GM12875 (cell line): ENCODE measurements around the gene ACAP3.

Experiments
- H3K4me3 ChIP-seq: one replicate; pipeline ENCODE4 v1.5.1; 2011; ENCODE audit warnings: low read depth, low read length, control low read depth
- TF ChIP-seq, protein P1 (sequence below): IDR thresholded peaks from 2 replicates; pipeline ENCODE4 v1.5.1; 2011; ENCODE audit warnings: low read depth, mild to moderate bottlenecking, control low read depth, inconsistent platforms, low read length, moderate library complexity, borderline replicate concordance; ENCODE audit not compliant: insufficient read depth

Gene ACAP3

DNA sequence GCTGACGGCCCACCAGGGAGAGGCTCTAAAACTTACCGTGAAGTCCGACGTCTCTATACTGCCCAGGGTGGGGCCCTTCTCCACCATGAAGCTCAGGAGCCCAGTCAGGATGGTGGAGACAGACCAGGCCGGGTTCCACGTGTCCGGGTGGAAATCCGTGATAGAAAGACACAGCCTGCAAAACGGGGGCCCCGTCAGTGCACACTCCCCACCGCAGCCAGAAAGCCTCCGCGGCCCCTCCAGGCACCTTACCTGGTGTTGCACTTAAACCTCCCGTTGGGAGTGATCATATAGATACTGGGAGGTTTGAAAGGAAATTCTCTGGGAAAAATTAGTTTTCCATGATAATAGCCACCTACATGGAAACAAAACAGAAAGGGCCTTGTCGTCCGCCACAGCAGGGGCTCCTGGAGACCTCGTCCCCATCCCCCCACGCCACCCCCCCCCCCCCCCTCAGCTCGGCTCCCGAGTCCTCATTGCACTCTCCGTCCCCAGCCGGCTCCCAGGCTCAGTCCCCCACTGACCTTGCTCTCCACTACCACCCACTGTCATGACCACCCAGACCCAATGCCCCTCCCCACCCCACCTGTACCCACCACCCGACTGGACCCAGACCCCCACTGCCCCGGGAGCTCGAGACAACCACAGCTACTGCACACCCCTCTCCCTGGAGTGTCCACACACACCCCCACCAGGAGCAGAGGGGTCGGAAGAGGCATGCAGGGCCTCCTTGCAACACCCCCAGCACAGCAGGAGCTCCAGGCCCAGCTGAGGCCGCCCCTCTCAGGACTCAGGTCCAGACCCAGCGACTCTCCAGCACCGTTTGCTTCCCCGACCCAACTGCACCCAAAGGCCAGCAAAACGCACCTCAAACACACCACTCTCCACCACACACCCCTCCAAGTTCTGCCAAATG is 50.5 kb downstream of the ACAP3 start:
- TF ChIP-seq, protein P1, sequence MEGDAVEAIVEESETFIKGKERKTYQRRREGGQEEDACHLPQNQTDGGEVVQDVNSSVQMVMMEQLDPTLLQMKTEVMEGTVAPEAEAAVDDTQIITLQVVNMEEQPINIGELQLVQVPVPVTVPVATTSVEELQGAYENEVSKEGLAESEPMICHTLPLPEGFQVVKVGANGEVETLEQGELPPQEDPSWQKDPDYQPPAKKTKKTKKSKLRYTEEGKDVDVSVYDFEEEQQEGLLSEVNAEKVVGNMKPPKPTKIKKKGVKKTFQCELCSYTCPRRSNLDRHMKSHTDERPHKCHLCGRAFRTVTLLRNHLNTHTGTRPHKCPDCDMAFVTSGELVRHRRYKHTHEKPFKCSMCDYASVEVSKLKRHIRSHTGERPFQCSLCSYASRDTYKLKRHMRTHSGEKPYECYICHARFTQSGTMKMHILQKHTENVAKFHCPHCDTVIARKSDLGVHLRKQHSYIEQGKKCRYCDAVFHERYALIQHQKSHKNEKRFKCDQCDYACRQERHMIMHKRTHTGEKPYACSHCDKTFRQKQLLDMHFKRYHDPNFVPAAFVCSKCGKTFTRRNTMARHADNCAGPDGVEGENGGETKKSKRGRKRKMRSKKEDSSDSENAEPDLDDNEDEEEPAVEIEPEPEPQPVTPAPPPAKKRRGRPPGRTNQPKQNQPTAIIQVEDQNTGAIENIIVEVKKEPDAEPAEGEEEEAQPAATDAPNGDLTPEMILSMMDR = no peak
- H3K4me3 ChIP-seq = no peak overlapping the region

DNA sequence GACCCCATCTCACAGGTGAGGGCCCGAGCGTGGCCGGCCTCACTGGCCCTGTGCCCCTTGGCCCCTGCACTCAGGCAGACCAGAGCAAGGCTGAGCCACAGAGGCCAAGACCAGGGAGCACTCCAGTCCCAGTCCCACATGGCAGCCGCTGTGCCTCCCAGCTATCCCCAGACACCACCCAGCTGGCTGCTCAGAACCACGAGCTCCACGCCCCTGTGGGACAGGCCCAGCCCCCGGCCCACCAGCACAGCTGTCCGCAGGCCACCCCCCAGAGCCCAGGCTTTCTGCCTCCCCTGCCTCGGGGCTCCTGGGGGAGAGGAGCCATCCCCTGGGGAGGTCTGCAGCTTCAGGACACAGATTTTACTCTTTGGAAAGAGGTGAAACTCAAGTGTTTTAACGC is 52.1 kb downstream of the ACAP3 start:
- H3K4me3 ChIP-seq = no peak overlapping the region
- TF ChIP-seq, protein P1 = no peak

DNA sequence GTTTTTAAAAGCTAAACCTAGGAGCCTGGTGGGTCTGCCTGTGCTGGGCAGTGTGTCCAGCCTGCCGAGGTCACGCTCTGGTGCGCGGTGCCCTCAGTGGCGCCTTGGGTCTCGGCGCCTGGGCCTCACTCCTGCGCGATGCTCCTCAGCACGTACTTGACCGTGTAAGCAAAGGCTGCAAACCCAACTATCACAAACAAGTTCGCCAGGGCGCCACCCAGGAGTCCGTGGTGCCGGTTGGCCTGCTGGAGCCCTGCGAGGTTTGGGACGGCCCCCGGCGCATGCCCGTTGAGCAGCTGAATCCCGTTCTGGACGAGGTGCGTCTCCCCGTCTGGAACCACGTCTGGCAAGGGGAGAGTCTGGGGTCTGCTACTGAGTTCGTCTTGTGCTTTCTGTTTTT is 52.7 kb downstream of the ACAP3 start:
- TF ChIP-seq, protein P1 = no peak
- H3K4me3 ChIP-seq = no peak overlapping the region

DNA sequence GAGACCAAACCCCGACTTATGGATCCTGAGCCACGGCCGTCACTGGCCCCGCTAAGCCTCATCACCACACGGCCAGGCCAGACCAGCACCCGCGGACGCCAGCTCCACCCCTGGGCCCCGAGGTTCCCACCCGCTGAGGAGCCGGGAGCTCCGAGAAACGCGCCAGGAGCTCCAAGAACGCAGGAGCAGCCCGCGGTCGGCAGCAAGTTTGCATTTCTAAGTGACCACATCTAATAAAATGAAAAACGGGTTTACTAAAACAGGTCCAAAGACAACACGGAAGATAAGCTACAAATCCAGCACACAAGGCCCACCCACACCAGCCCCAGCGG is 53.1 kb downstream of the ACAP3 start:
- no peak overlapping the region for H3K4me3 ChIP-seq
- TF ChIP-seq, protein P1 = no peak

DNA sequence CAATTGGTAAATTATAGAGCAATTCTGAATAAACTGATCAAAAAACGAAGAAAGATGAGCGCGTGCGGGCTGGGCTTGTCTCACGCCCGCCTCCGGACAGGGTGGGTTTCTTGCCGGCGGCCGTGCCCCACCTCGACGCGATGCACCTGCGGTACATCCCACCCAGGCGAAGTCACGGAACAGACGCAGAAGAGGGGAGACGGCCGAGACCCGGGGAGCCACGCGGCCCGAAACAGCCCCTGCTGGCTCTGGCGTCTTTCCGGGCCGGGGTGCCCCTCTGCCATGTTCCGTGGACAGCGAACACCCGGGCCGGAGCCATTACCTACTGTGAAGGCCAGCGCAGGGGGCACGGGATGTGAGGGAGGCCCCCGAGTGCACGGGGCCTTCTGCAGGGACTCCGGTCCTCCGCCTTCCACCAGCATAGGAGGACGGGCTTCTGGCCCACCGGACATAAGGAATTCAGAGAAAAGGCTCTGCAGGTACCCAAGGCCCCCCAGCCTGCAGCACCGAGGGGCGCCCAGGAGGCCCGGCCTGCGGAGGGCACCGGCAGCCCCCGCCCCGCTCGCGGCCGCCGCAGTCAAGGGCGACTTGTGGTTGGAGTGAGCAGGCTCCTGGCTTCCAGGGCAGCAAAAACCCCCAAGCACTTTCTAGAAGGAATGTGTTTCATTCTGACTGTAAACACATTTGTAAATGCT is 53.6 kb downstream of the ACAP3 start:
- TF ChIP-seq, protein P1 = no peak

DNA sequence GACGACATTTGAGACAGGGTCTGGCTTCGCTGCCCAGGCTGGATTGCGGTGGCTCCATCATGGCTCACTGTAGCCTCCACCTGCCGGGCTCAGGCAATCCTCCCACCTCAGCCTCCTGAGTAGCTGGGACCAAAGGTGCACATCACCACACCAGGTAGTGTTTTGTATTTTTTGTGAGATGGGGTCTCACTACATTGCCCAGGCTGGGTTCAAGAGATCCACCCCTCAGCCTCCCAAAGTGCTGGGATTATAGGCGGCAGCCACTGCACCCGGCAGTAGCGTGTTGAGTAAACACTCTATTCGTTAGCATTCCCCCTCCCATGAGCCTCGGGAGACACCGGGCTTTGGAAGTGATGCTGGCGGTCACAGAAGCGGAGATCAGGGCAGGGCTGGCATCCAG is 54.4 kb downstream of the ACAP3 start:
- no peak overlapping the region for H3K4me3 ChIP-seq
- TF ChIP-seq, protein P1 = no peak

More for the DNA sequence above, 53.6 kb downstream of the ACAP3 start:
- H3K4me3 ChIP-seq = no peak overlapping the region
